Activated CD4-positive, alpha-beta memory T cell treated with anti-CD3 and anti-CD28 coated beads, Interleukin-2, amount 10 ng/mL, durations not matched to agents 7 days and 5 days (primary cell): ENCODE results near the gene PLEKHA8. TPM values are rescaled to one million over a fixed set of nuclear protein-coding genes. Genes with fewer than 3 reads are reported as not detected.

Experiments
- CTCF ChIA-PET: fragments of 350-600 bp; sonication (Branson Sonifier 250); formaldehyde crosslinking; loops from one replicate; lab custom pipeline; 2021; ENCODE audit warnings: antibody characterized with exemption, inconsistent platforms; lab: Charles Lee
- POLR2A ChIA-PET: fragments of 350-600 bp; sonication (Branson Sonifier 250); formaldehyde crosslinking; loops from one replicate; lab custom pipeline; 2021; ENCODE audit warnings: antibody characterized with exemption; lab: Charles Lee
- DNase-seq: peaks from one replicate; pipeline ENCODE4 v3.0.0-alpha.2; 2020
- H3K27ac Mint-ChIP-seq: one replicate; pipeline ENCODE4 v1.8.0; 2021; ENCODE audit warnings: mild to moderate bottlenecking, mixed read lengths
- H3K27me3 Mint-ChIP-seq: one replicate; pipeline ENCODE4 v1.8.0; 2021; ENCODE audit warnings: mixed read lengths
- H3K36me3 Mint-ChIP-seq: one replicate; pipeline ENCODE4 v1.8.0; 2021; ENCODE audit warnings: low read depth, mixed read lengths
- H3K4me1 Mint-ChIP-seq: one replicate; pipeline ENCODE4 v1.8.0; 2021; ENCODE audit warnings: mixed read lengths
- H3K4me3 Mint-ChIP-seq: one replicate; pipeline ENCODE4 v1.8.0; 2021; ENCODE audit warnings: mild to moderate bottlenecking, mixed read lengths
- H3K9me3 Mint-ChIP-seq: one replicate; pipeline ENCODE4 v1.8.0; 2021; ENCODE audit warnings: mixed read lengths
- total RNA-seq, 2 experiments: library from RNA; stranded (reverse); gene quantifications; one replicate each; pipeline ENCODE4 v1.2.3, GENCODE V29; 2021

The PLEKHA8 gene
- total RNA-seq, 2 experiments from 2014 or later: 10.3 to 10.7 TPM

- Mint-ChIP-seq H3K4me1 (peaks cover 43% of the 10 kb centered on the region), H3K4me3 (peak overlapping the region; percentile 2), H3K27me3 (no peaks in the 10 kb centered on the region), H3K36me3 (no peaks in the 10 kb centered on the region), H3K9me3 (no peaks in the 10 kb centered on the region), H3K27ac (peak overlapping the region; percentile 66)
- no peak for DNase-seq
- ChIA-PET POLR2A (no interaction called here), CTCF (interaction anchor here (0.6 to 0.9 kb wide), 2 partner anchors 392 to 402 kb away, joined by 3 read pairs; no protein-coding TSS in a partner anchor)
Measured at GRCh38 chr7:30162622-30163124, 134.5 kb downstream of the PLEKHA8 start.

DNA sequence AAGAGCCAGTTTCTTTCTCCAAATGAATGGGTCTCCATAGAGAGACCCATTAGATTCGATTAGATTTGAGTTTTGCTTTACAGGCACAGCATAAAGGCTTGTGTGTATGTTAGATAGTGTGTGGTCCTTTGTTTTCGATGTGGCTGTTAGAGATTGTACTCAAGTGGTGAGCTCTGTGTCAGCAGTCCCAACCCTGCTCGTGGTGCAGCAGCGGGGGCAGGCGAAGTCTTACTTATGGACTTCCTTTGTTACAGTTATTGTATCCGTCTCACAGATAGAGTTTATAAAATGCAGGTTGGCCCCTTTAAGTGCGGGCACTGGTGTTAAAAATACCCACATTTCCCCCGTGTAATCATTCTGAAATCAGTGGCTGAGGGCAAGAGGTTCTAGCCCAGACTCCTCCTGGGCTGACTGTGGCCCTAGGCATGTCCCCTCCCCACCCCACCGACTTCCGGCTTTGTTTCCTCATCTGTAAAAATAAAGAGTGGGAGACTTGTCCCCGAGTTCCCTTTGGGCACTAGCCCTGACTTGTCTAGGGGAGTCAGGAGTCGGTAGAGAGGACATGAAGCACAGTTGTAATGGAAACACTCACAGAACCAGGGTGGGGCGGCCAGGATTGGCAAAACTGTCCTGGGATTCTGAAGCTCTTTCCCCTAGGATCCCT is 135.2 kb downstream of the PLEKHA8 start:
- Mint-ChIP-seq H3K36me3 (no peaks in the 10 kb centered on the region), H3K27me3 (no peaks in the 10 kb centered on the region), H3K4me1 (peaks cover 42% of the 10 kb centered on the region), H3K9me3 (no peaks in the 10 kb centered on the region), H3K4me3 (peak overlapping the region; percentile 26), H3K27ac (peak overlapping the region; percentile 66)
- ChIA-PET POLR2A (interaction anchor here (1.4 kb wide), 1 partner anchor 29 kb away, joined by 3 read pairs; no protein-coding TSS in a partner anchor), CTCF (interaction anchor here (0.9 to 2.1 kb wide), 7 partner anchors 19 to 431 kb away, joined by 3 to 8 read pairs (median 6); partner anchors contain the start of gene GARS1)
- DNase-seq: peak; percentile 32

DNA sequence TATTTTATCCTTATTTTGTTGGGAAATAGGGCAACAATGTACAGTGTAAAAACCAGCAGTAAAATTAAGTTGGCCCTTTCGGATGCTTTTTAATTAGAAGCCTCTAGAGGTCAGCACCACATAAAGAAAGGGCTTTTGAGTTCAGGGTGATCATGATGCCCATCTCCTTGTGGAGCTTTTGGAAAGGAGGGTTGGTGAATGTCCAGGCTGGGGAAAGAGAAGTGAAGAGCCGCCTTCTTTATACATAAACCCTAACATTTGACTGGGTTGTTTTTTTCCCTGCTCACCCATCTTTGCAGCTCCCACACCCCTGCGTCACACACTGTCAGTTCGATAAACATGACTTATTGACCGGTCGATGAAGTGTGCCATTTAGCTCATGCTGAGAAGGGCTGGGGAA is 136.4 kb downstream of the PLEKHA8 start:
- CTCF ChIA-PET: interaction anchor here (0.6 to 2.1 kb wide), 6 partner anchors 18 to 401 kb away, joined by 3 to 8 read pairs (median 6); no protein-coding TSS in a partner anchor
- Mint-ChIP-seq H3K27ac (no peak overlapping the region), H3K9me3 (no peaks in the 10 kb centered on the region), H3K36me3 (no peaks in the 10 kb centered on the region), H3K4me1 (peaks cover 35% of the 10 kb centered on the region), H3K27me3 (no peaks in the 10 kb centered on the region), H3K4me3 (no peak overlapping the region)
- POLR2A ChIA-PET: interaction anchor here (1.4 kb wide), 1 partner anchor 30 kb away, joined by 3 read pairs; no protein-coding TSS in a partner anchor
- no peak for DNase-seq

DNA sequence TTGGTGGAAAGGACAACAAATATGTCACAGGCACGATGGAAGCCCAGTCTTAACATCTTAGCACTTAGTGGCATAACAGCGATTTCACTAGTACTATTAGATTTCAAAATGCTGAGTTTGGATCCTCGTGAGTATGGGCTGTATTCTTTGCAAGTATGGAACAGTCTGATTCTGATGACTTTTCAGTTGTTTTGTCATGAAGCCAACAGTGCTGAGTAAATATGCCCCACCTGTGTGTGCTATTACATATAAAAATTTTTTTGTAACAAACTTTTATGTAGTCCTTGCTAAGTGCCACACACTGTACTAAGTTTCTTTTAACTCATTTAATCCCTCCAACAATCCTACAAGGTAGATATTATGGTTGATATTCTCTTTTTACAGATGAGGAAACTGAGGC is 137.4 kb downstream of the PLEKHA8 start:
- no peak overlapping the region for H3K27ac Mint-ChIP-seq
- H3K36me3 Mint-ChIP-seq: no peaks in the 10 kb centered on the region
- H3K27me3 Mint-ChIP-seq: no peaks in the 10 kb centered on the region
- POLR2A ChIA-PET: interaction anchor here (1.1 kb wide), 1 partner anchor 18 kb away, joined by 3 read pairs; no protein-coding TSS in a partner anchor
- CTCF ChIA-PET: interaction anchor here (1.4 kb wide), 1 partner anchor 185 kb away, joined by 3 read pairs; no protein-coding TSS in a partner anchor
- H3K4me1 Mint-ChIP-seq: peaks cover 25% of the 10 kb centered on the region
- H3K9me3 Mint-ChIP-seq: no peaks in the 10 kb centered on the region
- H3K4me3 Mint-ChIP-seq: no peak overlapping the region
- no peak for DNase-seq

GRCh38 chr7:30166155-30166840 is 138.1 kb downstream of the PLEKHA8 start:
- Mint-ChIP-seq H3K4me1 (peaks cover 23% of the 10 kb centered on the region), H3K4me3 (no peak overlapping the region), H3K9me3 (no peaks in the 10 kb centered on the region), H3K27me3 (no peaks in the 10 kb centered on the region), H3K27ac (no peak overlapping the region), H3K36me3 (no peaks in the 10 kb centered on the region)
- DNase-seq: no peak
- ChIA-PET CTCF (interaction anchor here (1.4 kb wide), 1 partner anchor 184 kb away, joined by 3 read pairs; no protein-coding TSS in a partner anchor), POLR2A (interaction anchor here (1.1 kb wide), 1 partner anchor 17 kb away, joined by 3 read pairs; no protein-coding TSS in a partner anchor)

GRCh38 chr7:30166841-30167235 is 138.6 kb downstream of the PLEKHA8 start:
- H3K36me3 Mint-ChIP-seq: no peaks in the 10 kb centered on the region
- CTCF ChIA-PET: interaction anchor here (1.4 kb wide), 1 partner anchor 184 kb away, joined by 3 read pairs; no protein-coding TSS in a partner anchor
- no peak overlapping the region for H3K27ac Mint-ChIP-seq
- DNase-seq: no peak
- POLR2A ChIA-PET: interaction anchor here (0.7 kb wide), 1 partner anchor 372 kb away, joined by 3 read pairs; no protein-coding TSS in a partner anchor
- no peak overlapping the region for H3K4me3 Mint-ChIP-seq
- no peaks in the 10 kb centered on the region for H3K9me3 Mint-ChIP-seq
- peaks cover 22% of the 10 kb centered on the region for H3K4me1 Mint-ChIP-seq
- no peaks in the 10 kb centered on the region for H3K27me3 Mint-ChIP-seq

DNA sequence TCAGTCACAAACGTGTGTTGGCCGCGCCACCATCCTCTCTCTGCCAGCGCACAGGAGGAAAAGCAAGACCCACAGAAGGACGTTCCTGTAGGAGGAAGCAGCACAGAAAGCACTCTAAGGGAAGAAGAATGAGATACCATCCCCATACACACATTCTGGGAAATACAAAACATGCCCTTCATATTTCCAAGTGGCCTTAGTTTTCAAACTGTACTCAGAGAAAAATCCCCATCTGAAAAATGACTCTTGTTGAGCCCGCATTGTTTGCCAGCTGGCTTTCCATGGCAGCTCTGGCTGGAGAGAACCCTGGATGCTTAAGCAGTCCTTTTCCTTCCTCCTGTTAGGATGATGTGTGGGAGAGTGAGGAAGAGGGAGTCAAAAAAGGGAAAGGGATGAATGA is 139.7 kb downstream of the PLEKHA8 start:
- Mint-ChIP-seq H3K9me3 (no peaks in the 10 kb centered on the region), H3K27me3 (no peaks in the 10 kb centered on the region), H3K36me3 (no peaks in the 10 kb centered on the region), H3K4me1 (peaks cover 13% of the 10 kb centered on the region), H3K4me3 (no peak overlapping the region), H3K27ac (no peak overlapping the region)
- ChIA-PET POLR2A (no interaction called here), CTCF (no interaction called here)
- DNase-seq: no peak

- CTCF ChIA-PET: no interaction called here
- H3K4me3 Mint-ChIP-seq: no peak overlapping the region
- H3K9me3 Mint-ChIP-seq: no peaks in the 10 kb centered on the region
- H3K27me3 Mint-ChIP-seq: no peaks in the 10 kb centered on the region
- DNase-seq: no peak
- H3K27ac Mint-ChIP-seq: no peak overlapping the region
- POLR2A ChIA-PET: no interaction called here
- no peaks in the 10 kb centered on the region for H3K36me3 Mint-ChIP-seq
- H3K4me1 Mint-ChIP-seq: peaks cover 2% of the 10 kb centered on the region
Measured at GRCh38 chr7:30168835-30169573, 140.8 kb downstream of the PLEKHA8 start.

- no peak for DNase-seq
- Mint-ChIP-seq H3K36me3 (no peaks in the 10 kb centered on the region), H3K27ac (no peak overlapping the region), H3K4me1 (no peaks in the 10 kb centered on the region), H3K4me3 (no peak overlapping the region), H3K27me3 (no peaks in the 10 kb centered on the region), H3K9me3 (no peaks in the 10 kb centered on the region)
- POLR2A ChIA-PET: no interaction called here
- CTCF ChIA-PET: no interaction called here
Measured at GRCh38 chr7:30169579-30169978, 141.4 kb downstream of the PLEKHA8 start.

DNA sequence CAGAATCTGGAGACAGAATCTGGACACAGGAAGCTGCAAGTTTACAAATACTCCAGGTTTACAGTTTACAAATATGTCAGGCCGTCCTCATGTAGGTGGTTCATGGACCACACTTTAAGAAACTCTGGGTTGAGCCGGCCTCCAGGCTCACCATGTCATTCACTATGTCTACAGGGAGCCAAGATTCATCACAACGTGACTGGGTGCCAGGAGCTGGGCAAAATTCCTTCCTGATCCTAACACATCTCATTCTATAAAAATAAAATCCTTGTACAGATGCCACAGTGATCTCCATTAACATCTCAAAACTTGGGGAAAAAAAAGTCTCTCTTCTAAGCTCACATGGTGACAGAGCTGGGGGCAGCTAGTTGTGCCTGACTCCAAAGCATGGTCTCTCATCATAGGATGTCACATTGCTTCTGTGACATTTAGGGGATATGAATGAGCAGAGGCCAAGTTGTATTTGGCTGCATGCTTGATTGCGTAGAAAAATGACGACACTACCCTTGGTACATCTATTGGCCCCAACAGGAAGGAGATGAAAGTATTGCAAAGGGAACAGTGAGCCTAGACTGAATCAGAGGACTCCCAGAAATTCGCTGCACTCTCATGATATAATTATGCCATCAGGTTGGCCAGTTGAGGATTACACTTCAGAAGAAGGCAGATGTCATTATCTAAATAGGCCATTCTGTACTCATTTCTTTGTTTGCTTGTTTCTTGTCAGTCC is 142.4 kb downstream of the PLEKHA8 start:
- ChIA-PET CTCF (no interaction called here), POLR2A (interaction anchor here (1.3 kb wide), 1 partner anchor 13 kb away, joined by 3 read pairs; no protein-coding TSS in a partner anchor)
- no peak overlapping the region for H3K27ac Mint-ChIP-seq
- no peaks in the 10 kb centered on the region for H3K36me3 Mint-ChIP-seq
- no peak overlapping the region for H3K4me3 Mint-ChIP-seq
- no peak for DNase-seq
- H3K4me1 Mint-ChIP-seq: no peaks in the 10 kb centered on the region
- H3K9me3 Mint-ChIP-seq: no peaks in the 10 kb centered on the region
- H3K27me3 Mint-ChIP-seq: no peaks in the 10 kb centered on the region

DNA sequence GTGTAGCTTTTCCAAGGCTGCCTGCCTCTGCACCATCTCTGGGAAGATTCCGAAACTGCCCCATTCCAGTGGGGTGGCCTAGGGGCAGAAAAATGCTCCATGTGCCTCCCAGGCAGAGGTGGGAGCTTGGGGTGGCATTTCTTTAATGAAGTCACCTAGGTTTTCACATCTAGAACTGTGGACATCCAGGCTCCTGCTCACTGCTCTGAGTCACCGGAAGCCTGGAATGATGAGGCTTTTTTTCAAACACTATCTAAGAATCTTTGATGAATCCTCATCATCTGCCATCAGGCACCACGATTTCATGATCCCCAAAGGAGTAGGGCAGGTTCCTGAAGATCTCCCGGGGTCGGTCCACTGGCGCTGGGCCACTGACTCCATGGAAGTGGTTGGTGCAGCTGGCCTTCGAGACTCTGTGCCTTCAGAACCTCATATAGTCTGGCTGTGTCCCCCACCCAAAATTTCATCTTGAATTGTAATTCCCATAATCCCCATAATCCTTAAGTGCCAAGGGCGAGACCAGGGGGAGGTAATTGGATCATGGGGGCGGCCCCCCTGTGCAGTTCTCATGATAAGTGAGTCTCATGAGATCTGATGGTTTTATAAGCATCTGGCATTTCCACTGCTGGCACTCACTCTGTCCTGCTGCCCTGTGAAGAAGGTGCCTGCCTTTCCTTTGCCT is 143.7 kb downstream of the PLEKHA8 start:
- H3K27me3 Mint-ChIP-seq: no peaks in the 10 kb centered on the region
- no peaks in the 10 kb centered on the region for H3K36me3 Mint-ChIP-seq
- H3K9me3 Mint-ChIP-seq: no peaks in the 10 kb centered on the region
- H3K4me3 Mint-ChIP-seq: no peak overlapping the region
- no peak for DNase-seq
- no peak overlapping the region for H3K27ac Mint-ChIP-seq
- ChIA-PET POLR2A (no interaction called here), CTCF (no interaction called here)
- H3K4me1 Mint-ChIP-seq: no peaks in the 10 kb centered on the region
